Neural progenitor cell (in vitro differentiated cells): ENCODE measurements around the gene ANKFY1.

ENCODE experiments used
- EZH2 ChIP-seq: fragments of 200-600 bp; sonication (generic); IDR thresholded peaks from 2 replicates; pipeline ENCODE4 v1.6.1; 2017; ENCODE audit warnings: antibody characterized with exemption, mild to moderate bottlenecking, moderate library complexity
- TF ChIP-seq, protein P1 (sequence below): fragments of 200-600 bp; sonication (generic); IDR thresholded peaks from 2 replicates; pipeline ENCODE4 v1.5.1; 2017; ENCODE audit warnings: antibody characterized with exemption, mild to moderate bottlenecking

DNA sequence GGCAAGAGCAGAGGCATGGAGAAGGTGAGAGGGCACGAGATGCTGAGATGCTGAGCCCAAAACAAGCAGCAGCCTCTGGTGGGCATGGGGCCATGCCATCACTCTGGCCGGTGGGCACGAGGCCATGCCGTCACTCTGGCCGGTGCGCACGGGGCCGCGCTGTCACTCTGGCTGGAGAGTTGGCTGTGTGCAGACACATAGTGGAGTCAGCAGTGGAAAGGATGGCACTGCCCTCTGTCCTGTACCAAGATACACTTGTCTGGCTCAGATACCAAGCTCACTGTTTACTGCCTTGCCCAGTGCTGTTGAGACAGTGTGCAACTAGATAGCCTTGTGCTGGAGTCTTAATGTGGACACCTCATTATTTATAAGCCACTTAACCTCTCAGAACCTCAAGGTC, 75.7 kb downstream of the ANKFY1 start:
- TF ChIP-seq, protein P1, sequence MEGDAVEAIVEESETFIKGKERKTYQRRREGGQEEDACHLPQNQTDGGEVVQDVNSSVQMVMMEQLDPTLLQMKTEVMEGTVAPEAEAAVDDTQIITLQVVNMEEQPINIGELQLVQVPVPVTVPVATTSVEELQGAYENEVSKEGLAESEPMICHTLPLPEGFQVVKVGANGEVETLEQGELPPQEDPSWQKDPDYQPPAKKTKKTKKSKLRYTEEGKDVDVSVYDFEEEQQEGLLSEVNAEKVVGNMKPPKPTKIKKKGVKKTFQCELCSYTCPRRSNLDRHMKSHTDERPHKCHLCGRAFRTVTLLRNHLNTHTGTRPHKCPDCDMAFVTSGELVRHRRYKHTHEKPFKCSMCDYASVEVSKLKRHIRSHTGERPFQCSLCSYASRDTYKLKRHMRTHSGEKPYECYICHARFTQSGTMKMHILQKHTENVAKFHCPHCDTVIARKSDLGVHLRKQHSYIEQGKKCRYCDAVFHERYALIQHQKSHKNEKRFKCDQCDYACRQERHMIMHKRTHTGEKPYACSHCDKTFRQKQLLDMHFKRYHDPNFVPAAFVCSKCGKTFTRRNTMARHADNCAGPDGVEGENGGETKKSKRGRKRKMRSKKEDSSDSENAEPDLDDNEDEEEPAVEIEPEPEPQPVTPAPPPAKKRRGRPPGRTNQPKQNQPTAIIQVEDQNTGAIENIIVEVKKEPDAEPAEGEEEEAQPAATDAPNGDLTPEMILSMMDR: no peak
- TF ChIP-seq EZH2: no peak
